Glomerular visceral epithelial cell (primary cell): ENCODE measurements around the gene C11orf98.
"Not testable (repeated sequence)": the region's sequence is repeated elsewhere in the genome, so short reads cannot be mapped to it uniquely, and the experiment has no call there.

ENCODE experiments used
- DNase-seq: peaks from one replicate; pipeline ENCODE4 v3.0.0-alpha.2; 2016; ENCODE audit errors: extremely low spot score

C11orf98 gene

GRCh38 chr11:62665075-62665598 is at the start of gene C11orf98, which contains the start of gene CSKMT:
Gene C11orf98, minus strand, starts transcription at chr11:62665210. Its CDS starts 41 bp downstream, at chr11:62665169.
Gene CSKMT, plus strand, starts transcription at chr11:62665312. Its CDS starts 568 bp downstream, at chr11:62665880.
- peak; percentile 96 for DNase-seq

GRCh38 chr11:62713343-62713742 is 48.3 kb upstream of the C11orf98 start:
- DNase-seq, result peak; percentile 53

- no peak for DNase-seq
These were observed 47.9 kb upstream of the C11orf98 start for GRCh38 chr11:62712861-62713260.

- no peak for DNase-seq
These were observed 47.3 kb upstream of the C11orf98 start for GRCh38 chr11:62712276-62712812.

GRCh38 chr11:62710001-62710345 is 45.0 kb upstream of the C11orf98 start:
- no peak for DNase-seq

GRCh38 chr11:62709247-62710000 is 44.4 kb upstream of the C11orf98 start:
- peak; percentile 69 for DNase-seq

GRCh38 chr11:62708793-62709192 is 43.8 kb upstream of the C11orf98 start:
- DNase-seq, result no peak

- DNase-seq, result no peak
These were observed 43.4 kb upstream of the C11orf98 start for GRCh38 chr11:62708392-62708791.

- DNase-seq, result no peak
These were observed 42.4 kb upstream of the C11orf98 start, which contains the start of the genes BSCL2 and GNG3 for GRCh38 chr11:62707277-62707861. Gene BSCL2, minus strand, starts transcription at chr11:62707424. Its CDS starts 229 bp downstream, at chr11:62707195. Gene GNG3, plus strand, starts transcription at chr11:62707676. Its CDS starts 620 bp downstream, at chr11:62708296.

GRCh38 chr11:62706850-62707247 is 41.8 kb upstream of the C11orf98 start:
- no peak for DNase-seq

GRCh38 chr11:62705880-62706849 is 41.2 kb upstream of the C11orf98 start:
- peak; percentile 95 for DNase-seq

GRCh38 chr11:62705413-62705812 is 40.4 kb upstream of the C11orf98 start:
- DNase-seq, result no peak

- DNase-seq, result not testable (repeated sequence)
These were observed 38.9 kb upstream of the C11orf98 start for GRCh38 chr11:62703921-62704320.

- no peak for DNase-seq
These were observed 37.2 kb upstream of the C11orf98 start for GRCh38 chr11:62702246-62702645.

- DNase-seq, result peak; percentile 52
These were observed 29.6 kb upstream of the C11orf98 start for GRCh38 chr11:62694455-62695167.

GRCh38 chr11:62693624-62694023 is 28.6 kb upstream of the C11orf98 start:
- not testable (repeated sequence) for DNase-seq

GRCh38 chr11:62689421-62690183 is 24.6 kb upstream of the C11orf98 start, which contains the start of gene LRRN4CL:
Gene LRRN4CL, minus strand, starts transcription at chr11:62689530. Its CDS starts 1,022 bp downstream, at chr11:62688508.
- peak; percentile 42 for DNase-seq

- no peak for DNase-seq
These were observed 23.5 kb upstream of the C11orf98 start for GRCh38 chr11:62688491-62688890.

GRCh38 chr11:62687508-62688396 is 22.7 kb upstream of the C11orf98 start:
- DNase-seq, result no peak
